A549 (cell line): ENCODE measurements around the gene HBE1. TPM values are rescaled to one million over a fixed set of nuclear protein-coding genes. Genes with fewer than 3 reads are reported as not detected.

Source experiments
- ATAC-seq, 2 experiments: fragments of 200-7000 bp in 1 of 2; fragments of >200 bp in 1 of 2; cut with Nextera tagmentation in 1 of 2; cut with Tn5 transposase in 1 of 2; 3 replicates each; pipeline versions ENCODE4 v1.8.0 to v1.9.1; 2018 to 2020; ENCODE audit warnings: mild to moderate bottlenecking in 1 of 2, moderate library complexity in 1 of 2
- CTCF ChIA-PET: fragments of 300-600 bp; sonication (Branson Sonifier 250); formaldehyde crosslinking; extraction: SDS; loops from one replicate; lab custom pipeline; 2021; ENCODE audit warnings: antibody characterized with exemption, inconsistent platforms; lab: Yijun Ruan, JAX
- POLR2A ChIA-PET: fragments of 350-600 bp; formaldehyde crosslinking; extraction: SDS; loops from one replicate; lab custom pipeline; 2021; ENCODE audit warnings: antibody characterized with exemption, inconsistent platforms; lab: Yijun Ruan, JAX
- DNase-seq, 2 experiments: peaks; one replicate each; pipeline versions ENCODE4 v3.0.0 to v3.0.0-alpha.2; 2011 to 2016; ENCODE audit warnings: low read depth in 1 of 2, low spot score in 1 of 2
- FAIRE-seq: peaks from 2 replicates; lab custom pipeline; 2011; peaks lifted over from hg19 to GRCh38; lab: Jason Lieb, UNC
- H3K27ac ChIP-seq, 2 experiments: fragments of >200 bp; sonication (Bioruptor Twin); formaldehyde crosslinking; 3 replicates each; pipeline ENCODE4 v1.5.1; 2016 to 2017
- H3K4me1 ChIP-seq: fragments of >200 bp; sonication (Bioruptor Twin); formaldehyde crosslinking; 3 replicates; pipeline ENCODE4 v1.6.1; 2016
- H3K4me2 ChIP-seq: fragments of >200 bp; sonication (Bioruptor Twin); formaldehyde crosslinking; 3 replicates; pipeline ENCODE4 v1.6.1; 2016
- H3K4me3 ChIP-seq: fragments of >200 bp; sonication (Bioruptor Twin); formaldehyde crosslinking; 3 replicates; pipeline ENCODE4 v1.5.1; 2016
- H3K9me3 ChIP-seq: fragments of >200 bp; sonication (Bioruptor Twin); formaldehyde crosslinking; 3 replicates; pipeline ENCODE4 v1.6.1; 2016
- CBX8 ChIP-seq: fragments of 200-600 bp; sonication (generic); IDR thresholded peaks from 2 replicates; pipeline ENCODE4 v1.6.1; 2016
- CHD2 ChIP-seq: fragments of 150-350 bp; IDR thresholded peaks from 2 replicates; pipeline ENCODE4 v1.6.1; 2014; ENCODE audit warnings: low read length; ENCODE audit not compliant: partially characterized antibody
- CHD4 ChIP-seq: fragments of 200-600 bp; sonication (generic); IDR thresholded peaks from 2 replicates; pipeline ENCODE4 v1.6.1; 2016; ENCODE audit warnings: antibody characterized with exemption, mild to moderate bottlenecking, borderline replicate concordance
- CTCF ChIP-seq: fragments of >200 bp; sonication (Bioruptor Twin); formaldehyde crosslinking; IDR thresholded peaks from 3 replicates; pipeline ENCODE4 v1.5.1; 2016
- EHMT2 ChIP-seq: fragments of 200-600 bp; sonication (generic); IDR thresholded peaks from 2 replicates; pipeline ENCODE4 v1.6.1; 2016; ENCODE audit warnings: antibody characterized with exemption, low read depth, mild to moderate bottlenecking, moderate library complexity
- FOSL2 ChIP-seq, 2 experiments: fragments of 450-650 bp in 1 of 2; fragments of >200 bp in 1 of 2; sonication (Bioruptor Twin) in 1 of 2; formaldehyde crosslinking; IDR thresholded peaks; 2 replicates each; pipeline versions ENCODE4 v1.5.0 to v1.6.1; 2016 to 2020; ENCODE audit warnings: mild to moderate bottlenecking in 1 of 2, moderate library complexity in 1 of 2
- HES2 ChIP-seq: fragments of >200 bp; sonication (Bioruptor Twin); formaldehyde crosslinking; IDR thresholded peaks from 2 replicates; pipeline ENCODE4 v1.6.1; 2016
- HOXA7 ChIP-seq: fragments of 250-450 bp; sonication (Bioruptor Pico); IDR thresholded peaks from 2 replicates; pipeline ENCODE4 v1.5.0; 2020; ENCODE audit warnings: mild to moderate bottlenecking, moderate library complexity
- HOXB13 ChIP-seq: fragments of 250-450 bp; sonication (Bioruptor Pico); IDR thresholded peaks from 2 replicates; pipeline ENCODE4 v1.5.0; 2020; ENCODE audit warnings: low read depth, mild to moderate bottlenecking, moderate library complexity
- HOXB5 ChIP-seq: fragments of 250-450 bp; sonication (Bioruptor Pico); IDR thresholded peaks from 2 replicates; pipeline ENCODE4 v1.5.0; 2020; ENCODE audit warnings: mild to moderate bottlenecking, moderate library complexity
- KDM1A ChIP-seq: fragments of 200-600 bp; sonication (generic); IDR thresholded peaks from 2 replicates; pipeline ENCODE4 v1.6.1; 2016; ENCODE audit warnings: low read depth, mild to moderate bottlenecking
- KDM5A ChIP-seq: fragments of 200-600 bp; sonication (generic); IDR thresholded peaks from 2 replicates; pipeline ENCODE4 v1.6.1; 2016; ENCODE audit warnings: antibody characterized with exemption, mild to moderate bottlenecking
- MAFK ChIP-seq: fragments of 450-650 bp; IDR thresholded peaks from 2 replicates; pipeline ENCODE4 v1.6.1; 2014; ENCODE audit not compliant: partially characterized antibody
- MAZ ChIP-seq: fragments of 150-350 bp; IDR thresholded peaks from 2 replicates; pipeline ENCODE4 v1.6.1; 2014; ENCODE audit warnings: antibody characterized with exemption, low read depth, low read length, borderline replicate concordance
- PHF8 ChIP-seq: fragments of 200-600 bp; sonication (generic); IDR thresholded peaks from 2 replicates; pipeline ENCODE4 v1.6.1; 2016; ENCODE audit warnings: low read depth, mild to moderate bottlenecking, antibody characterized with exemption, moderate library complexity, borderline replicate concordance
- POLR2A ChIP-seq: IDR thresholded peaks from 2 replicates; pipeline ENCODE4 v1.6.1; 2012; ENCODE audit warnings: mild to moderate bottlenecking, low read length
- SMC3 ChIP-seq: fragments of >200 bp; sonication (Bioruptor Twin); formaldehyde crosslinking; IDR thresholded peaks from 3 replicates; pipeline ENCODE4 v1.6.1; 2018; ENCODE audit warnings: inconsistent platforms
- TFCP2L1 ChIP-seq: fragments of 250-450 bp; sonication (Bioruptor Pico); IDR thresholded peaks from 2 replicates; pipeline ENCODE4 v1.5.0; 2021; ENCODE audit warnings: mild to moderate bottlenecking
- ZC3H11A ChIP-seq: fragments of 450-650 bp; IDR thresholded peaks from 2 replicates; pipeline ENCODE4 v1.6.1; 2014; ENCODE audit warnings: antibody characterized with exemption, mild to moderate bottlenecking
- ZNF302 ChIP-seq: fragments of 250-450 bp; sonication (Bioruptor Pico); IDR thresholded peaks from 2 replicates; pipeline ENCODE4 v1.9.0; 2021; ENCODE audit warnings: inconsistent platforms, mild to moderate bottlenecking, moderate library complexity
- WGBS: methylation state at CpG from one replicate; pipeline ENCODE4 v1.1.6; 2017; ENCODE audit errors: missing lambda C conversion rate; 5-methylcytosine and 5-hydroxymethylcytosine counted together
- polyA plus RNA-seq, 4 experiments: library from polyadenylated mRNA; depleted of rRNA in 3 of 4; stranded (reverse); fragments of >200 nt; fragmentation: RNase III in 1 of 4; extraction: RNeasy Plus Mini Kit Qiagen cat#74134 plus additional on column Dnase treatment in 1 of 4; gene quantifications; 2 replicates in 3 of 4; 3 replicates in 1 of 4; pipeline ENCODE4 v1.2.3, GENCODE V29; 2011 to 2017

HBE1 gene
- polyA plus RNA-seq, 2 of the 4 experiments (the other 2 are of a cell fraction) = 0.32 TPM; not detected in 1

- no peak overlapping the region for H3K27ac ChIP-seq
- ChIA-PET POLR2A (no interaction called here), CTCF (no interaction called here)
- FAIRE-seq (no peak), ATAC-seq (no peak), DNase-seq (no peak)
- TF ChIP-seq CBX8 (no peak), CHD2 (no peak), HOXA7 (CRISPR knock-in tag) (no peak)
- H3K9me3 ChIP-seq = no peaks in the 10 kb centered on the region
- WGBS = 3% methylated on average over 1 of the region's 1 CpG
- H3K4me3 ChIP-seq = no peak overlapping the region
- no peaks in the 10 kb centered on the region for H3K4me1 ChIP-seq
- H3K4me2 ChIP-seq = no peak overlapping the region
Observed at GRCh38 chr11:5227681-5228080, 42.1 kb downstream of the HBE1 start.

GRCh38 chr11:5226732-5227310 is 42.9 kb downstream of the HBE1 start, which contains the start of gene HBB:
Gene HBB, minus strand, starts transcription at chr11:5227071. Its CDS starts 50 bp downstream, at chr11:5227021.
- ChIA-PET POLR2A (no interaction called here), CTCF (interaction anchor here (0.6 kb wide), 1 partner anchor 461 kb away, joined by 4 read pairs; no protein-coding TSS in a partner anchor)
- Histone ChIP-seq H3K4me2 (no peak within 1 kb of the TSS), H3K27ac (no peak within 1 kb of the TSS), H3K9me3 (no peaks in the 10 kb centered on the region), H3K4me1 (no peaks in the 10 kb centered on the region), H3K4me3 (no peak within 1 kb of the TSS)
- ATAC-seq (no peak), FAIRE-seq (no peak), DNase-seq (no peak)
- no peak for TF ChIP-seq POLR2A
- no peak for TF ChIP-seq HOXB5 (CRISPR knock-in tag)
- no peak for TF ChIP-seq ZC3H11A
- no peak for TF ChIP-seq PHF8
- no peak for TF ChIP-seq FOSL2 (IDR thresholded peaks at IDR 0.05)
- no peak for TF ChIP-seq FOSL2 (CRISPR knock-in tag; IDR thresholded peaks at IDR 0.05)
- no peak for TF ChIP-seq KDM5A
- no peak for TF ChIP-seq TFCP2L1 (CRISPR knock-in tag)
- no peak for TF ChIP-seq SMC3
- TF ChIP-seq HES2 = no peak
- no peak for TF ChIP-seq ZNF302
- no peak for TF ChIP-seq CHD4
- WGBS = 24% methylated on average over 3 of the region's 3 CpGs

GRCh38 chr11:5225480-5225871 is 44.3 kb downstream of the HBE1 start:
- no peak for TF ChIP-seq KDM1A
- no peak for TF ChIP-seq HOXB13 (CRISPR knock-in tag)
- no peak for TF ChIP-seq CTCF
- TF ChIP-seq MAZ = no peak
- no peak for TF ChIP-seq EHMT2
- TF ChIP-seq HES2 = no peak
- TF ChIP-seq MAFK = no peak
- no peak for ATAC-seq
- no peaks in the 10 kb centered on the region for H3K4me1 ChIP-seq
- WGBS = 29% methylated on average over 2 of the region's 2 CpGs
- H3K4me2 ChIP-seq = no peak overlapping the region
- no peak for DNase-seq
- no peak overlapping the region for H3K4me3 ChIP-seq
- ChIA-PET POLR2A (no interaction called here), CTCF (no interaction called here)
- H3K9me3 ChIP-seq = no peaks in the 10 kb centered on the region
- no peak for FAIRE-seq
- H3K27ac ChIP-seq = no peak overlapping the region
